Liver (tissue), 9 donors: Measurements from ENCODE around the gene LDHAL6B. TPM values are rescaled to one million over a fixed set of nuclear protein-coding genes. Genes with fewer than 3 reads are reported as not detected.

Source experiments
- DNase-seq: peaks from one replicate; pipeline ENCODE4 v3.0.0-alpha.2; 2017; ENCODE audit warnings: low spot score
- H3K27ac ChIP-seq, 2 donors: one replicate each; pipeline ENCODE4 v1.7.0; 2013; ENCODE audit warnings: inconsistent platforms in 2 of 2, low read length in 2 of 2, control low read depth in 1 of 2, low read depth in 1 of 2, mild to moderate bottlenecking in 1 of 2
- H3K27me3 ChIP-seq, 4 donors: one replicate each; pipeline versions ENCODE4 v1.6.1 to v1.7.0; 2013; ENCODE audit warnings: low read length in 3 of 4, inconsistent platforms in 1 of 4, mild to moderate bottlenecking in 1 of 4, moderate library complexity in 1 of 4; ENCODE audit not compliant: control insufficient read depth in 4 of 4, insufficient read depth in 4 of 4
- H3K36me3 ChIP-seq, 4 donors: one replicate each; pipeline versions ENCODE4 v1.6.1 to v1.7.0; 2013; ENCODE audit warnings: low read length in 3 of 4, mild to moderate bottlenecking in 3 of 4, low read depth in 1 of 4, moderate library complexity in 1 of 4; ENCODE audit not compliant: control insufficient read depth in 4 of 4, insufficient read depth in 3 of 4
- H3K4me1 ChIP-seq, 4 donors: one replicate each; pipeline versions ENCODE4 v1.6.1 to v1.7.0; 2013; ENCODE audit warnings: low read length in 3 of 4, mild to moderate bottlenecking in 3 of 4, moderate library complexity in 1 of 4; ENCODE audit not compliant: control insufficient read depth in 4 of 4, insufficient read depth in 4 of 4
- H3K4me3 ChIP-seq, 3 donors: one replicate each; pipeline versions ENCODE4 v1.6.1 to v1.7.0; 2013; ENCODE audit warnings: low read length in 3 of 3, control low read depth in 1 of 3, low read depth in 1 of 3, mild to moderate bottlenecking in 1 of 3
- H3K9ac ChIP-seq, 2 donors: one replicate each; pipeline ENCODE4 v1.7.0; 2013; ENCODE audit warnings: low read length in 2 of 2, mild to moderate bottlenecking in 2 of 2, moderate library complexity in 2 of 2, control low read depth in 1 of 2, low read depth in 1 of 2
- H3K9me3 ChIP-seq, 4 donors: one replicate each; pipeline versions ENCODE4 v1.6.1 to v1.7.0; 2013; ENCODE audit warnings: low read length in 3 of 4; ENCODE audit not compliant: control insufficient read depth in 4 of 4
- EGR1 ChIP-seq, 2 donors: IDR thresholded peaks; 2 replicates each; pipeline ENCODE4 v1.6.1; 2016 to 2018; ENCODE audit warnings: antibody characterized with exemption in 2 of 2, low read depth in 2 of 2
- FOXA1 ChIP-seq: IDR thresholded peaks from 2 replicates; pipeline ENCODE4 v1.6.1; 2016; ENCODE audit warnings: antibody characterized with exemption
- FOXA2 ChIP-seq: IDR thresholded peaks from 2 replicates; pipeline ENCODE4 v1.6.1; 2016; ENCODE audit warnings: antibody characterized with exemption
- GABPA ChIP-seq, 2 donors: IDR thresholded peaks in 1 of 2; conservative IDR thresholded peaks in 1 of 2; 2 replicates each; pipeline ENCODE4 v1.6.1; 2016; ENCODE audit warnings: antibody characterized with exemption in 2 of 2, mild to moderate bottlenecking in 1 of 2, moderate library complexity in 1 of 2
- HNF4A ChIP-seq, 2 donors: conservative IDR thresholded peaks; 2 replicates each; pipeline ENCODE4 v1.6.1; 2016; ENCODE audit warnings: antibody characterized with exemption in 2 of 2, mild to moderate bottlenecking in 2 of 2
- JUND ChIP-seq, 2 donors: IDR thresholded peaks; 2 replicates each; pipeline ENCODE4 v1.6.1; 2016; ENCODE audit warnings: antibody characterized with exemption in 2 of 2
- MAX ChIP-seq: IDR thresholded peaks from 2 replicates; pipeline ENCODE4 v1.6.1; 2016; ENCODE audit warnings: antibody characterized with exemption
- RAD21 ChIP-seq, 2 donors: IDR thresholded peaks; 2 replicates each; pipeline ENCODE4 v1.6.1; 2016; ENCODE audit warnings: antibody characterized with exemption in 2 of 2, mild to moderate bottlenecking in 2 of 2
- REST ChIP-seq: IDR thresholded peaks from 2 replicates; pipeline ENCODE4 v1.6.1; 2016; ENCODE audit warnings: antibody characterized with exemption, mild to moderate bottlenecking
- SP1 ChIP-seq: IDR thresholded peaks from 2 replicates; pipeline ENCODE4 v1.6.1; 2018; ENCODE audit warnings: antibody characterized with exemption, mild to moderate bottlenecking
- TAF1 ChIP-seq: conservative IDR thresholded peaks from 2 replicates; pipeline ENCODE4 v1.6.1; 2016; ENCODE audit warnings: antibody characterized with exemption, mild to moderate bottlenecking
- ZBTB33 ChIP-seq: IDR thresholded peaks from 2 replicates; pipeline ENCODE4 v1.6.1; 2016; ENCODE audit warnings: antibody characterized with exemption
- WGBS: extraction: QIAGEN DNeasy Blood & Tissue Kit; methylation state at CpG from one replicate; pipeline ENCODE4 v1.1.7; 2013; 5-methylcytosine and 5-hydroxymethylcytosine counted together
- polyA plus RNA-seq, 2 donors: library from polyadenylated mRNA; stranded (reverse) in 1 of 2; unstranded in 1 of 2; fragments of 200-250 nt in 1 of 2; fragments of >200 nt in 1 of 2; fragmentation: Nextera tagmentation in 1 of 2; extraction: Ambion mirVana in 1 of 2; gene quantifications; one replicate each; pipeline versions ENCODE4 v1.2.1 to v1.2.3, GENCODE V29; 2013 to 2015
- total RNA-seq, 2 donors: library from RNA; depleted of rRNA; stranded (reverse); fragments of >200 nt; gene quantifications; one replicate each; pipeline ENCODE4 v1.2.3, GENCODE V29; 2014
- donor health status: healthy.
- donor health status: healthy.
- donor health status: healthy.
- donor health status: healthy.
- donor health status: healthy.

LDHAL6B gene
- total and polyA plus RNA-seq, 4 donors: not detected

GRCh38 chr15:59205839-59206622 is 612 bp upstream of the LDHAL6B start:
- no peak for TF ChIP-seq FOXA2
- TF ChIP-seq EGR1 (IDR thresholded peaks at IDR 0.05; ENCODE audit: low read depth in 2 of 2): no peak
- TF ChIP-seq REST: no peak
- TF ChIP-seq TAF1: no peak
- TF ChIP-seq ZBTB33: no peak
- TF ChIP-seq SP1: no peak
- no peak for TF ChIP-seq JUND (IDR thresholded peaks at IDR 0.05)
- no peak for TF ChIP-seq MAX
- TF ChIP-seq HNF4A (conservative IDR thresholded peaks at IDR 0.05): no peak
- no peak for TF ChIP-seq RAD21 (IDR thresholded peaks at IDR 0.05)
- no peak for TF ChIP-seq GABPA (IDR thresholded peaks at IDR 0.05 in 1 of 2, conservative IDR thresholded peaks at IDR 0.05 in 1 of 2)
- WGBS: 92% methylated on average over 9 of the region's 9 CpGs
- Histone ChIP-seq H3K4me1 (no peaks in the 10 kb centered on the region), H3K4me3 (no peak overlapping the region), H3K36me3 (peaks cover 4 to 73% (median 52%) of the 10 kb centered on the region in 4 donors), H3K9ac (no peak overlapping the region), H3K9me3 (no peaks in the 10 kb centered on the region), H3K27me3 (no peaks in the 10 kb centered on the region), H3K27ac (no peak overlapping the region)
- no peak for DNase-seq

GRCh38 chr15:59208613-59209249 is 2.1 kb downstream of the LDHAL6B start:
- no peaks in the 10 kb centered on the region for H3K27me3 ChIP-seq
- H3K27ac ChIP-seq: no peak overlapping the region
- peaks cover 7 to 65% (median 38%) of the 10 kb centered on the region in 4 donors for H3K36me3 ChIP-seq
- no peaks in the 10 kb centered on the region for H3K9me3 ChIP-seq
- TF ChIP-seq FOXA1: no peak
- H3K4me1 ChIP-seq: no peaks in the 10 kb centered on the region
- no peak for DNase-seq
- WGBS: 98% methylated on average over 7 of the region's 7 CpGs
- no peak overlapping the region for H3K9ac ChIP-seq
- H3K4me3 ChIP-seq: no peak overlapping the region
